Mucosa of rectum (tissue), 2 donors: ENCODE measurements around the gene C4orf50.

Experiments used
- H3K27ac ChIP-seq, 2 donors: one replicate each; pipeline ENCODE4 v1.7.0; 2013; ENCODE audit warnings: inconsistent platforms in 2 of 2, low read depth in 2 of 2, low read length in 2 of 2
- H3K27me3 ChIP-seq, 2 donors: one replicate each; pipeline ENCODE4 v1.7.0; 2013; ENCODE audit warnings: low read length in 2 of 2; ENCODE audit not compliant: control insufficient read depth in 2 of 2, insufficient read depth in 2 of 2
- H3K36me3 ChIP-seq, 2 donors: one replicate each; pipeline ENCODE4 v1.7.0; 2013; ENCODE audit warnings: low read length in 2 of 2; ENCODE audit not compliant: control insufficient read depth in 2 of 2, insufficient read depth in 2 of 2
- H3K4me1 ChIP-seq, 2 donors: one replicate each; pipeline ENCODE4 v1.7.0; 2013; ENCODE audit warnings: low read length in 2 of 2, mild to moderate bottlenecking in 1 of 2; ENCODE audit not compliant: control insufficient read depth in 2 of 2, insufficient read depth in 2 of 2
- H3K4me3 ChIP-seq, 2 donors: one replicate each; pipeline ENCODE4 v1.7.0; 2013; ENCODE audit warnings: low read length in 2 of 2
- H3K9ac ChIP-seq, 2 donors: one replicate each; pipeline ENCODE4 v1.7.0; 2013; ENCODE audit warnings: low read length in 2 of 2, low read depth in 1 of 2, mild to moderate bottlenecking in 1 of 2
- H3K9me3 ChIP-seq, 2 donors: one replicate each; pipeline ENCODE4 v1.7.0; 2013; ENCODE audit warnings: low read length in 2 of 2; ENCODE audit not compliant: control insufficient read depth in 2 of 2
- donor health status: healthy.
- donor health status: Normal muscosa, but diverticular disease.

C4orf50 gene

DNA sequence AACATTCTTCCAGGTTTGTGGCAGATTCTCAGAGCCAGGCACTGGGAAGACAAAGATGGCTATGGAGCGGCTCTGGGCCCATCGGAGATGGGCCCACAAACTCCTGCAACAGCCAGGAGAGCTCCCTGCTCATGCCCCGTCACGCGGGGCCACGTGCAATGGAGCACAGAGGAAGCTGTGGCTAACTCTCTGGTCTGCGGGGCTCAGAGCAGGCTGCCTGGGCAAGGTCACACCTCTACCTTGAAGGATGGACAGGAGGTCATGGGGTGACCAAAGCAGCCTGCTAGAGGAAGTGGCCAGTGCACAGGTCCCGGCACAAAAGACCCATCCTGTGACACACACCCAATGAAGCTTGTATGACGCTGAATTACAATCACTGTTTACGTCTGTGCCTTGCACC is 45.2 kb downstream of the C4orf50 start:
- Histone ChIP-seq H3K27me3 (no peaks in the 10 kb centered on the region), H3K9me3 (no peaks in the 10 kb centered on the region), H3K27ac (no peak overlapping the region)

DNA sequence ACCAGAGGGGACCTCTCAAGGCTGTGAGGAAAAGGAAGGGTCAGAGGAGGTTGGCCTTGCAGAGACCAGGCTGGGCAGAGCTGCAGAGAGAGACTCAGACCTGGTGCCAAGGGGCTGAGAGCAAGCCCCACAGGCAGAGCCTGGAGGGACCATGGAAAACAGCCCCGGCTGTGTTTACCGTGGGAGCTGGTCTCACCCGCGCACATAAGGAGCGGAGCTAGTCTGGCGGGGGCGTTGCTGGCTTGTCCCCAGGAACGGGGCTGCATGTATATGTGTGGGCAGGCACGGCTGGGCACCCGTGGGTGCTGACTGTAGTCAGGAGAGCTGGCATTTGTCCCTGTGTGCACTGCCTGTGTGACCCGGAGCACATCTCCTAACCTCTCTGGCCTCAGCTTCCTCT is 45.7 kb downstream of the C4orf50 start:
- no peaks in the 10 kb centered on the region for H3K27me3 ChIP-seq
- no peak overlapping the region for H3K9ac ChIP-seq
- H3K9me3 ChIP-seq: no peaks in the 10 kb centered on the region
- H3K27ac ChIP-seq: no peak overlapping the region
- no peaks in the 10 kb centered on the region for H3K36me3 ChIP-seq
- no peak overlapping the region for H3K4me3 ChIP-seq
- H3K4me1 ChIP-seq: no peaks in the 10 kb centered on the region

More for the DNA sequence above, 45.2 kb downstream of the C4orf50 start:
- Histone ChIP-seq H3K4me1 (no peaks in the 10 kb centered on the region), H3K9ac (no peak overlapping the region), H3K4me3 (no peak overlapping the region), H3K36me3 (no peaks in the 10 kb centered on the region)

DNA sequence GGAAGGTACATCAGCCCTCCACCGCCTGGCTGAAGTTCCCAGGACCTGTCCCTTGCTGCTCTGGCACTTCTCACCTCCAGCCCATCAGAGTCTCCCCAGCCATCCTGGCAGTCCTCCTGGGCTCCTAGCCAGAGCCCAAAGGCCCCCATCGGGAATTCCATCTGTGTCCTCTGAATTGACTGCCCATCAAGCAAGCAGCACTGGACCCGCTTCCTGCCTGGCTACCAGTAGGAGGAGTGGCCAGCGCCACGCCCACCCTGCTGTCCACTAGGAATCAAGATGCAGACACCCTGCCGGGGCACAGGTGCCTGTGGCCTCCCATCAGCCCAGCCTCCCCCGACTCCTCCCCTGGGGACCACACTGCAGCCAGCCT is 47.2 kb downstream of the C4orf50 start:
- Histone ChIP-seq H3K27me3 (no peaks in the 10 kb centered on the region), H3K9me3 (no peaks in the 10 kb centered on the region), H3K36me3 (no peaks in the 10 kb centered on the region), H3K4me1 (no peaks in the 10 kb centered on the region), H3K27ac (no peak overlapping the region), H3K4me3 (no peak overlapping the region), H3K9ac (no peak overlapping the region)

DNA sequence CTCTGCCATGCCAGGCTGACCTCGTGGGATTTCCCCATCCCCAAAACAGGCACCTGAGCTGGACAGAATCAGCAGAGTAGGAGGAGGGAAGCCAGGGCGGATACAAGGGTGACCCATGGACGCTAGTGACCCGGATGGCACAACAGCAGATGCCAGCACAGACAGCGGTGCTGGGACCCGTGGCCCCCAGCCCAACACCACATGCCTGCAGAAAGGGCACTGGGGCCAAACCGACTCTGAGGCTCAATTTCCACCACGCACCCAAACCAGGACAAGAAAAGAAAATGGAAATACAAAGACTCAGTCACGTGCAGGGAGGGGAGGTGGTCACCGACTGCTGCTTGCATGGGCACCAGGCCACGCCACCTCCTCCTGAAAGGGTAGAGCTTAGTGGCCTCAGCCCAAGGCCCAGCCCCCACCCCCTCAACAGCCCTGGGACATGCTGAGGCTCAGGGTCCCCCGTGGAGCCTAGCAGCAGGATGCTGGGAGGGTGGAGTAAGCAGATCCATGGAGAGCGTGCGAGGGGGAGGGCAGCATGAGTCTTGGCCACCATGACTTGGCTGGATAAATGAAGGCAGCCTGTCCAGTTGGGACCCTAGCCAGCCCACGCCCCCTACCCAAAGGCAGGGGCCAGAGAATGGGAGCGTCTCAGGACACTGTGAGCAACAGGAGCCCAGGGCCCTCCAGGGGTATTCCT is 47.7 kb downstream of the C4orf50 start:
- H3K9ac ChIP-seq: no peak overlapping the region
- H3K9me3 ChIP-seq: no peaks in the 10 kb centered on the region
- H3K36me3 ChIP-seq: no peaks in the 10 kb centered on the region
- no peaks in the 10 kb centered on the region for H3K27me3 ChIP-seq
- H3K4me3 ChIP-seq: no peak overlapping the region
- no peak overlapping the region for H3K27ac ChIP-seq
- H3K4me1 ChIP-seq: no peaks in the 10 kb centered on the region

DNA sequence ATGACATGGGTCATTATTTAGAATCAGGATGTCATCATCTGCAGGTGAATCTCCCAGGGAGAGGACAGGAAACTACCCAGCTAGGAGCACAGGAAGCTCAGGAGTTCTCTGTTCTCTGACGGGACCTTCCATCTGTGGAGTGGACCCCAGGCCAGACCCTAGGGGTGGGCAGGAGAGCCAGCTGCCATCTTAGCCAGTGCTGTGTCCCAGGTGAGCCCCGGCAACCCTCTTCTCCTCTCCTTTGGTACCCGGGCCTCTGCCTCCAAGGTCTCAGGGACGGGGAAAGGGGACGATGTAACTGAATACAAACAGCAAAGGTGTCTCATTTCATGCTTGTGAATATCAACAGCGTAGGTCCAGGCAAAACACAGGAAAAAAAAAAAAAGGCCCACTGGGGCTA is 48.5 kb downstream of the C4orf50 start:
- H3K36me3 ChIP-seq: no peaks in the 10 kb centered on the region
- no peaks in the 10 kb centered on the region for H3K27me3 ChIP-seq
- no peak overlapping the region for H3K9ac ChIP-seq
- H3K4me3 ChIP-seq: no peak overlapping the region
- H3K9me3 ChIP-seq: no peaks in the 10 kb centered on the region
- no peaks in the 10 kb centered on the region for H3K4me1 ChIP-seq
- no peak overlapping the region for H3K27ac ChIP-seq

DNA sequence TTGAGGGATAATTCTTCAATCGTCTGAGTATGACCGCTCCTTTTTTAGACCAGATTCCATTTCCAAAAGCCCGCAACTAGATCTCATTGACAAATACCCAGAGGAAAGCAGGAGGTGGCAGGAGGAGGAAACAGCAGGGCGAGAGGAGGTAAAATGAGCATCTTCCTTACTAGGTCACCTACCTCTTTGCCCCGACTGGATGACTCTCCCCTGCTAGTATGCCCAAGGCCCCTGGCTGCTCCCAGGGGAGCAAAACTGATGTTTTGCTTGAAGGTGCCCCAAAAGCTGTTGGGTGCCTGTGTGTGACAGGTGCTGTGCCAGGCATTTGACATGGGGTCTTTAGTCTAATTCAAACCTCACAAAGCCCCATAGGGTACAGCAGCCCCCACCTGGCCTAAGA is 48.9 kb downstream of the C4orf50 start:
- Histone ChIP-seq H3K9me3 (no peaks in the 10 kb centered on the region), H3K36me3 (no peaks in the 10 kb centered on the region), H3K27ac (no peak overlapping the region), H3K27me3 (no peaks in the 10 kb centered on the region), H3K9ac (no peak overlapping the region), H3K4me3 (no peak overlapping the region), H3K4me1 (no peaks in the 10 kb centered on the region)

DNA sequence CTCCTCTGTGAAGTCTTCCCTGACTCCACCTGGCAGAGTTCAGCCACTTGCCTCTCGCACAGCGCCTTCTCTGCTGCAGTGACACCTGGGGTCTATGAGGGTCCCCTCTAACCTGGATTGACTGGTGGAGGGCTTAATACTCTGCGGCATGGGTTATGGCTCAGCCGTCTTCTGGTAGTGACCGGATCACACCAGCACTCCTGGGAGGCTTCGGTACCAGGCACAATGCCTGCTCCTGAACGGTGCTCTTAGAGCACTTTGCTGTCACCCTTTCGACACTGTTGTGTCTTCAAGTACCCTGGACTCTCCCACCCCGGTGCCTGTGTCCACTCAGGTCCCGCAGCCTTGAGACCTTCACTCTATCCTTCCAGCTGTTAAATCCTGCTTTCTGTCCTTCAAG is 50.0 kb downstream of the C4orf50 start:
- Histone ChIP-seq H3K27ac (no peak overlapping the region), H3K9me3 (no peaks in the 10 kb centered on the region), H3K4me3 (no peak overlapping the region), H3K9ac (no peak overlapping the region), H3K36me3 (no peaks in the 10 kb centered on the region), H3K4me1 (no peaks in the 10 kb centered on the region), H3K27me3 (peaks cover 0 to 2% of the 10 kb centered on the region in 2 donors)

DNA sequence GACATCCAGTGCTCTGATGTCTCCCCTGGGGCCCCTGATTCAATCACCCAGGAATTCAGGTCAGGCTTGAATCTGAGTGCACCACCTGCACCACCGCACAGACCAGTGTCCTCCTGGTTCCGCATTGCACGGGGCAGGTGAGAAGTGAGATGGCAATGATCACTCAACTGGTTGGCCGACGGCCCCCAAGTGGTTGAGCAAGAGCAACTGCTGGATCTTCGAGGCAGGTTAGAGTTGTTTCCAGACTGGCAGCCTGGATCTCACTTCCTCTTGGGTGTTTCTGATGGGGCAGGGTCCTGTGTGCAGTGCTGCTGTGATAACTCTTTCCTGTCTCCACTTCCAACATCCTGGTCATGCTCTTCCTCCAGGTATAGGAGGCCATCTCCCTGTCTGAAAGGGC is 50.4 kb downstream of the C4orf50 start:
- Histone ChIP-seq H3K4me1 (no peaks in the 10 kb centered on the region), H3K9ac (no peak overlapping the region), H3K27ac (no peak overlapping the region), H3K36me3 (no peaks in the 10 kb centered on the region), H3K4me3 (no peak overlapping the region), H3K9me3 (no peaks in the 10 kb centered on the region), H3K27me3 (peaks cover 0 to 2% of the 10 kb centered on the region in 2 donors)

DNA sequence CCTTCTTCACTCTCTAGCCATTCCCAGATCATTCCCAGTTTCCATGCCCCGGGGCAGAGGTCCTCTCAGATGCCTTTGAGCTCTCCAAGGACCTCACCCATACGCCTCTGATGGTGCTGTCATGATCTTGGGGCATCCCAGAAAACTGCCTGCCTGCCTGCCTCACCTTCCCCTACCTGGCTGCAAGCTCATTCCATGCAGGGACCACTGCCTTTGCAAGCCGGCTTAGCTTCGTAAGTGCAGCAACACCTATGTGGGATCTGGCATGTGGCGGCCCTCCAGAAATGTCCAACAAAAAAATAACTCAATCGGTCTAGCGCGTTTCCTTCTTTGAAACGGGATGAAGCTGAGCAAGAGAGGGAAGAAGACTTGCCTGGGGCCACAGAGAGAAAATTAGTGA is 53.0 kb downstream of the C4orf50 start:
- Histone ChIP-seq H3K4me1 (no peaks in the 10 kb centered on the region), H3K9me3 (no peaks in the 10 kb centered on the region), H3K27ac (no peak overlapping the region), H3K9ac (no peak overlapping the region), H3K4me3 (no peak overlapping the region), H3K36me3 (no peaks in the 10 kb centered on the region), H3K27me3 (peaks cover 0 to 2% of the 10 kb centered on the region in 2 donors)

DNA sequence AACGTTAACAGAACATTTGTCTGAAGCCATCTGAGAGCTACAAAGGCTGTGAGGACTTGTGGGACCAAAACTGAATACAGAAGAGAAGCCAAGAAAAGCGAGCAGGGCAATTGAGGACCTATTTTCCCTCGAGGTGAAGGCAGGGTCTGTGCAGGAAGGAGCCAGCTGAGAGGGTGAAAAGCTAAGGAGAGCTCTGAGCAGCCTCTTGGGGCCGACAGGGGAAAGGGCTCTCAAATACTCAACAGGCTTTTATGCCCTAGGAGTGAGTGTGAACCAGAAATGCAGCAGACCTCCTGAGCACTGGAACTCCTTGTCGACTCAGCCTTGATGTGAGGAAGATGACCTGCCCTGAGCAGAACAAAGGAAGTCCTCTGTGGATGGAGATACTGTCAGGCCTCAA is 54.2 kb downstream of the C4orf50 start:
- no peak overlapping the region for H3K9ac ChIP-seq
- H3K9me3 ChIP-seq: no peaks in the 10 kb centered on the region
- H3K4me3 ChIP-seq: no peak overlapping the region
- H3K27ac ChIP-seq: no peak overlapping the region
- no peaks in the 10 kb centered on the region for H3K4me1 ChIP-seq
- H3K27me3 ChIP-seq: peaks cover 0 to 2% of the 10 kb centered on the region in 2 donors
- no peaks in the 10 kb centered on the region for H3K36me3 ChIP-seq

DNA sequence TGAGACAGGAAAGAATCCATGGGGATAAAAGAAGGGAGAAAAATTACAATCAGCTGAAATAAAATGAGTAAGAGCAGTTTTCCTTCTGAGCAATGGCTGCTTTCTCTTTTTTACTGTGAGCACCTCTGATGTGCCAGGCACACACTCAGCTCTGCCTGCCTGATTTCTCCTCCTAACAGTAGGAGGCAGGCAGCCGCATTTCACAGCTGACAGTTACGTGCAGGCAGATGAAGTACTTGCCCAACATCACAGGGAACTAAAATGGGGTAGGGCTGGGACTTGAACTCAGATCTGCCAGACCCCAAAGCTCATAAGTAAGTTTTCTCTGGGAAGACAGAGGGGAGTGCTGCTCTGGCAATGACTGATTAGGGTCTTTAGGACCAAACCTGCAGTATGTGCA is 54.6 kb downstream of the C4orf50 start:
- H3K36me3 ChIP-seq: no peaks in the 10 kb centered on the region
- H3K9ac ChIP-seq: no peak overlapping the region
- no peaks in the 10 kb centered on the region for H3K4me1 ChIP-seq

More for the DNA sequence above, 54.6 kb downstream of the C4orf50 start:
- no peak overlapping the region for H3K27ac ChIP-seq
- peaks cover 0 to 2% of the 10 kb centered on the region in 2 donors for H3K27me3 ChIP-seq
- H3K4me3 ChIP-seq: no peak overlapping the region
- H3K9me3 ChIP-seq: no peaks in the 10 kb centered on the region
